ENCODE measurements around the gene MYO1B. TPM values are rescaled to one million over a fixed set of nuclear protein-coding genes. Genes with fewer than 3 reads are reported as not detected.

Gene MYO1B
- total RNA-seq, 1 experiment from 2014 or later, result 58.5 TPM

GRCh38 chr2:191459158-191459557, 214.0 kb downstream of the MYO1B start:
- DNase-seq (ENCODE audit: low spot score), result no peak

- DNase-seq (ENCODE audit: low spot score), result no peak
Measured at GRCh38 chr2:191462370-191462769, 217.2 kb downstream of the MYO1B start.

GRCh38 chr2:191463790-191464189, 218.6 kb downstream of the MYO1B start:
- DNase-seq (ENCODE audit: low spot score), result no peak

- DNase-seq (ENCODE audit: low spot score), result no peak
Measured at GRCh38 chr2:191465766-191466420, 220.7 kb downstream of the MYO1B start.

- no peak for DNase-seq (ENCODE audit: low spot score)
Measured at GRCh38 chr2:191467113-191467512, 221.9 kb downstream of the MYO1B start.

- no peak for DNase-seq (ENCODE audit: low spot score)
Measured at GRCh38 chr2:191470306-191470705, 225.1 kb downstream of the MYO1B start.

GRCh38 chr2:191474464-191474863, 229.3 kb downstream of the MYO1B start:
- no peak for DNase-seq (ENCODE audit: low spot score)

Other genes starting within 250 kb of the MYO1B start
- 88.6 and 110 TPM in 2 replicates for gene STAT1, start 231.2 kb upstream of the MYO1B start, total RNA-seq (2014; rRNA removed; shearing (Covaris generic))
- gene STAT4, start 94.4 kb upstream of the MYO1B start, total RNA-seq (2014; rRNA removed; shearing (Covaris generic)), result 0.55 and 4.3 TPM in 2 replicates